OCI-LY7 (cell line): Measurements from ENCODE around the gene WDR31. TPM values are rescaled to one million over a fixed set of nuclear protein-coding genes. Genes with fewer than 3 reads are reported as not detected.

ENCODE experiments used
- BruUV-seq: library from RNA; stranded (reverse); fragments of 400-500 nt; replicated peaks from 2 replicates; lab custom pipeline; 2021; lab: Mats Ljungman, UMichigan
- CTCF ChIA-PET: fragments of 300-600 bp; sonication (Branson Sonifier 250); formaldehyde crosslinking; loops from one replicate; lab custom pipeline; 2022; ENCODE audit warnings: antibody characterized with exemption; ENCODE audit not compliant: unreplicated experiment; lab: Charles Lee
- POLR2A ChIA-PET: fragments of 300-600 bp; sonication (Branson Sonifier 250); formaldehyde crosslinking; loops from one replicate; lab custom pipeline; 2022; ENCODE audit warnings: antibody characterized with exemption; lab: Charles Lee
- DNase-seq: peaks from one replicate; pipeline ENCODE4 v3.0.0-alpha.2; 2015; ENCODE audit warnings: low spot score
- H2AFZ ChIP-seq: fragments of 200-600 bp; sonication (generic), shearing (Covaris generic); 2 replicates; pipeline ENCODE4 v1.6.1; 2014; ENCODE audit warnings: mild to moderate bottlenecking, antibody characterized with exemption, low read length, moderate library complexity
- H3K27ac ChIP-seq: fragments of 200-600 bp; sonication (generic); 2 replicates; pipeline ENCODE4 v1.5.1; 2014; ENCODE audit warnings: mixed run types, low read depth, mild to moderate bottlenecking, moderate library complexity, low read length, inconsistent platforms; ENCODE audit not compliant: poor library complexity, severe bottlenecking
- H3K36me3 ChIP-seq: fragments of 200-600 bp; sonication (generic); 2 replicates; pipeline ENCODE4 v1.6.1; 2014; ENCODE audit warnings: mild to moderate bottlenecking, antibody characterized with exemption, low read length, moderate library complexity, mixed read lengths; ENCODE audit not compliant: insufficient read depth
- H3K4me1 ChIP-seq: fragments of 200-600 bp; sonication (generic); 2 replicates; pipeline ENCODE4 v1.5.1; 2014; ENCODE audit warnings: mild to moderate bottlenecking, low read length; ENCODE audit not compliant: insufficient read depth, poor library complexity, severe bottlenecking
- H3K4me2 ChIP-seq: fragments of 200-600 bp; sonication (generic); 2 replicates; pipeline ENCODE4 v1.6.1; 2014; ENCODE audit warnings: mild to moderate bottlenecking, low read length
- H3K4me3 ChIP-seq: fragments of 200-600 bp; sonication (generic); 2 replicates; pipeline ENCODE4 v1.5.1; 2014; ENCODE audit warnings: mild to moderate bottlenecking, low read depth, low read length; ENCODE audit not compliant: poor library complexity, severe bottlenecking
- H3K79me2 ChIP-seq: fragments of 200-600 bp; sonication (generic); 2 replicates; pipeline ENCODE4 v1.6.1; 2016; ENCODE audit warnings: low read depth, mild to moderate bottlenecking, low read length, moderate library complexity, mixed read lengths; ENCODE audit not compliant: insufficient read depth
- H3K9me2 ChIP-seq: fragments of 200-600 bp; sonication (generic); 2 replicates; pipeline ENCODE4 v1.6.1; 2016; ENCODE audit warnings: mild to moderate bottlenecking, low read length, mixed read lengths; ENCODE audit not compliant: insufficient read depth
- H3K9me3 ChIP-seq: fragments of 200-600 bp; sonication (generic); 2 replicates; pipeline ENCODE4 v1.6.1; 2014; ENCODE audit warnings: mild to moderate bottlenecking, mixed run types, low read length, mixed read lengths
- H4K20me1 ChIP-seq: fragments of 200-600 bp; sonication (generic); 2 replicates; pipeline ENCODE4 v1.6.1; 2014; ENCODE audit warnings: mild to moderate bottlenecking, antibody characterized with exemption, low read length, moderate library complexity, mixed read lengths; ENCODE audit not compliant: insufficient read depth
- CTCF ChIP-seq: fragments of 200-600 bp; sonication (generic); conservative IDR thresholded peaks from 2 replicates; pipeline ENCODE4 v1.5.1; 2014; ENCODE audit warnings: mild to moderate bottlenecking, antibody characterized with exemption, low read length, moderate library complexity, mixed read lengths
- EZH2phosphoT487 ChIP-seq: fragments of 200-600 bp; sonication (generic); IDR thresholded peaks from 2 replicates; pipeline ENCODE4 v1.6.1; 2018; ENCODE audit warnings: low read depth, borderline replicate concordance, mild to moderate bottlenecking, mixed run types, antibody characterized with exemption, low read length, moderate library complexity, mixed read lengths
- intact Hi-C: fragments of 100-400 bp; cut with micrococcal nuclease; formaldehyde crosslinking; loops from one replicate; pipeline ENCODE4 v1.10.0; 2022; ENCODE audit not compliant: unreplicated experiment
- total RNA-seq, 2 experiments: library from RNA; depleted of rRNA in 1 of 2; stranded (reverse); fragments of >200 nt in 1 of 2; shearing (Covaris generic) in 1 of 2; gene quantifications; 2 replicates each; pipeline ENCODE4 v1.2.3, GENCODE V29; 2014 to 2022

The WDR31 gene
- total RNA-seq, 2 experiments from 2014 or later: 0.19 to 1.4 TPM

GRCh38 chr9:113373676-113374392, 33.8 kb upstream of the WDR31 start:
- CTCF ChIA-PET: no interaction called here
- Histone ChIP-seq H3K79me2 (no peaks in the 10 kb centered on the region), H3K4me2 (no peak overlapping the region), H3K9me3 (no peaks in the 10 kb centered on the region), H3K27ac (no peak overlapping the region), H3K9me2 (no peaks in the 10 kb centered on the region), H3K4me1 (peaks cover 14% of the 10 kb centered on the region), H4K20me1 (no peaks in the 10 kb centered on the region), H2AFZ (no peak overlapping the region), H3K36me3 (peaks cover 24% of the 10 kb centered on the region; the same call in 1 of the 2 replicates), H3K4me3 (no peak overlapping the region)
- intact Hi-C loops: no loop called here
- DNase-seq: no peak
- POLR2A ChIA-PET: interaction anchor here (1.1 to 1.4 kb wide), 2 partner anchors 9 to 29 kb away, joined by 3 to 4 read pairs; no protein-coding TSS in a partner anchor
- no TSS peak for BruUV-seq
- TF ChIP-seq CTCF (no peak), EZH2phosphoT487 (no peak)

- H3K79me2 ChIP-seq: no peaks in the 10 kb centered on the region
- no peaks in the 10 kb centered on the region for H3K9me3 ChIP-seq
- ChIA-PET POLR2A (interaction anchor here (1.1 to 1.4 kb wide), 2 partner anchors 9 to 28 kb away, joined by 3 to 4 read pairs; no protein-coding TSS in a partner anchor), CTCF (no interaction called here)
- H4K20me1 ChIP-seq: no peaks in the 10 kb centered on the region
- H3K4me1 ChIP-seq: peaks cover 14% of the 10 kb centered on the region
- H3K36me3 ChIP-seq: peaks cover 24% of the 10 kb centered on the region; the same call in 1 of the 2 replicates
- DNase-seq: no peak
- no TSS peak for BruUV-seq
- H3K9me2 ChIP-seq: no peaks in the 10 kb centered on the region
- intact Hi-C loops: no loop called here
- no peak overlapping the region for H3K4me2 ChIP-seq
- H2AFZ ChIP-seq: no peak overlapping the region
- no peak overlapping the region for H3K27ac ChIP-seq
- TF ChIP-seq CTCF (no peak), EZH2phosphoT487 (no peak)
- H3K4me3 ChIP-seq: no peak overlapping the region
Observed at GRCh38 chr9:113373256-113373655, 33.2 kb upstream of the WDR31 start.

- no peak for TF ChIP-seq EZH2phosphoT487
- no peak for TF ChIP-seq CTCF
- Histone ChIP-seq H3K36me3 (peaks cover 24% of the 10 kb centered on the region; the same call in 1 of the 2 replicates), H3K4me3 (no peak overlapping the region), H2AFZ (no peak overlapping the region), H3K4me1 (peaks cover 9% of the 10 kb centered on the region), H3K27ac (no peak overlapping the region), H3K9me2 (no peaks in the 10 kb centered on the region), H3K9me3 (no peaks in the 10 kb centered on the region), H3K4me2 (no peak overlapping the region), H3K79me2 (no peaks in the 10 kb centered on the region), H4K20me1 (no peaks in the 10 kb centered on the region)
- POLR2A ChIA-PET: interaction anchor here (1.4 kb wide), 1 partner anchor 27 kb away, joined by 3 read pairs; no protein-coding TSS in a partner anchor
- DNase-seq: no peak
- CTCF ChIA-PET: no interaction called here
- intact Hi-C loops: no loop called here
- BruUV-seq: no TSS peak
Observed at GRCh38 chr9:113372059-113372458, 32.0 kb upstream of the WDR31 start.
